Spleen (tissue), 7 donors: ENCODE data around the gene LRIG1.

Source experiments
- CTCF ChIP-seq, 11 experiments: fragments of 200-600 bp in 7 of 11; fragments of 450-650 bp in 4 of 11; sonication (generic) in 4 of 11; IDR thresholded peaks in 8 of 11; conservative IDR thresholded peaks in 3 of 11; 1 replicate in 7 of 11; 2 replicates in 4 of 11; pipeline versions ENCODE4 v1.4.0 to v1.8.0; 2016 to 2021; ENCODE audit warnings: antibody characterized with exemption in 11 of 11, inconsistent platforms in 4 of 11, mild to moderate bottlenecking in 1 of 11
- POLR2A ChIP-seq, 3 donors: fragments of 450-650 bp; IDR thresholded peaks; one replicate each; pipeline ENCODE4 v1.5.1; 2017; ENCODE audit warnings: antibody characterized with exemption in 3 of 3, mild to moderate bottlenecking in 1 of 3
- donor health status: DM: no; HTN: no; CAD: no; lungs with moderate emphysema.
- donor health status: DM: no; HTN: no; CAD: no.
- donor health status: DM: no; HTN: no; CAD: no.

DNA sequence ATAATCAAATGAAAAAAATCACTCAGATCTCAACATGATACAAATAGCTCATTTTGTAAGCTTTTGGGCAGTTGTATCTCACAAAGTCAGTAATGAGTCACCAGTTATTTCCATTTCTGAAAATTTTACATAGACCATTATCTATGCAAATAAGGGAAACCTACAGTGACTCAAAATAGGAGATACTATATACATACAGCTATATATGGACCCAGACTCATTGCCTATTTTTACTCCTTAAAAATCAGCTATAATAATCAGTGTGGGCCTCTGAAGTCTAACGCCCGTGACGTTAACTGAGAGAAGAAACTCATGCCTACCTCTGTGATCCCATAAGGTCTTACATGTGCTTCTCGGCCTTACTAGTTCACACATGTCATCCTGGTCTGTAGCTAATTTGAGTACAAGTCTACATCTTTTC is 31.6 kb downstream of the LRIG1 start:
- TF ChIP-seq POLR2A (IDR thresholded peaks at IDR 0.05) (no peak), CTCF (IDR thresholded peaks at IDR 0.05 in 8 of 11, conservative IDR thresholded peaks at IDR 0.05 in 3 of 11) (no peak)
